ENCODE results near the gene ZBTB42. TPM values are rescaled to one million over a fixed set of nuclear protein-coding genes. Genes with fewer than 3 reads are reported as not detected.

Gene ZBTB42
- polyA plus RNA-seq, 3 donors = 0.49 to 1.0 (median 0.68) TPM

- peak in 2 of 3 donors; percentile 32 to 39 for DNase-seq
- Histone ChIP-seq H3K4me1 (ENCODE audit: control insufficient read depth in 1 of 2, insufficient read depth in 2 of 2, low read length in 2 of 2) (peaks cover 32 to 45% of the 10 kb centered on the region in 2 donors), H3K27ac (ENCODE audit: low read depth in 1 of 2, low read length in 2 of 2) (peak overlapping the region; percentile 18 to 73), H3K27me3 (ENCODE audit: control insufficient read depth in 2 of 2, insufficient read depth in 2 of 2, low read length in 2 of 2) (peaks cover 0 to 24% of the 10 kb centered on the region in 2 donors), H3K36me3 (replicated peaks in 1 of 2; ENCODE audit: control insufficient read depth in 1 of 2, insufficient read depth in 2 of 2, low read length in 2 of 2) (peaks cover 12 to 13% of the 10 kb centered on the region in 2 donors), H3K4me2 (replicated peaks; ENCODE audit: extremely low read depth, low read length, poor library complexity, severe bottlenecking) (peak overlapping the region; percentile 91), H4K20me1 (ENCODE audit: insufficient read depth, low read length) (peaks cover 38% of the 10 kb centered on the region), H3K79me2 (ENCODE audit: insufficient read depth, low read length) (peaks cover 40% of the 10 kb centered on the region), H3K4me3 (replicated peaks in 1 of 3; ENCODE audit: low read depth in 2 of 3, low read length in 3 of 3) (peak overlapping the region; percentile 39 to 77 (median 50)), H3K9me3 (replicated peaks in 1 of 2; ENCODE audit: control insufficient read depth in 1 of 2, insufficient read depth in 1 of 2, low read length in 2 of 2) (no peaks in the 10 kb centered on the region), H3K9ac (ENCODE audit: insufficient read depth, low read length, poor library complexity, severe bottlenecking) (peak overlapping the region; percentile 61), H2AFZ (ENCODE audit: insufficient read depth, low read depth, low read length, poor library complexity, severe bottlenecking) (peak overlapping the region; percentile 72)
- intact Hi-C loops (cut with micrococcal nuclease) = loop anchor here (2.0 to 10.0 kb wide), 3 partner anchors 31 to 189 kb away; partner anchors contain the start of genes ADSS1 (in 1 of the 2) and CLBA1 (in 1 of the 2)
- Mint-ChIP-seq H3K36me3 (peaks cover 6 to 21% of the 10 kb centered on the region in 2 donors), H3K4me3 (peak overlapping the region; percentile 74 to 79), H3K27me3 (ENCODE audit: low read depth in 3 of 3) (peaks cover 19 to 42% (median 19%) of the 10 kb centered on the region in 3 donors), H3K9me3 (peaks cover 0 to 2% (median 0%) of the 10 kb centered on the region in 7 donors), H3K4me1 (peaks cover 42% of the 10 kb centered on the region), H3K27ac (peak overlapping the region in 5 of 7 donors; percentile 31 to 70 (median 46))
- 4% methylated on average over 48 of the region's 55 CpGs for WGBS (ENCODE audit: insufficient coverage)
- TF ChIP-seq, protein P1, sequence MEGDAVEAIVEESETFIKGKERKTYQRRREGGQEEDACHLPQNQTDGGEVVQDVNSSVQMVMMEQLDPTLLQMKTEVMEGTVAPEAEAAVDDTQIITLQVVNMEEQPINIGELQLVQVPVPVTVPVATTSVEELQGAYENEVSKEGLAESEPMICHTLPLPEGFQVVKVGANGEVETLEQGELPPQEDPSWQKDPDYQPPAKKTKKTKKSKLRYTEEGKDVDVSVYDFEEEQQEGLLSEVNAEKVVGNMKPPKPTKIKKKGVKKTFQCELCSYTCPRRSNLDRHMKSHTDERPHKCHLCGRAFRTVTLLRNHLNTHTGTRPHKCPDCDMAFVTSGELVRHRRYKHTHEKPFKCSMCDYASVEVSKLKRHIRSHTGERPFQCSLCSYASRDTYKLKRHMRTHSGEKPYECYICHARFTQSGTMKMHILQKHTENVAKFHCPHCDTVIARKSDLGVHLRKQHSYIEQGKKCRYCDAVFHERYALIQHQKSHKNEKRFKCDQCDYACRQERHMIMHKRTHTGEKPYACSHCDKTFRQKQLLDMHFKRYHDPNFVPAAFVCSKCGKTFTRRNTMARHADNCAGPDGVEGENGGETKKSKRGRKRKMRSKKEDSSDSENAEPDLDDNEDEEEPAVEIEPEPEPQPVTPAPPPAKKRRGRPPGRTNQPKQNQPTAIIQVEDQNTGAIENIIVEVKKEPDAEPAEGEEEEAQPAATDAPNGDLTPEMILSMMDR (IDR thresholded peaks at IDR 0.05) = no peak
These were observed 4.9 kb upstream of the ZBTB42 start for GRCh38 chr14:104795781-104796686.

GRCh38 chr14:104796687-104797081 is 4.2 kb upstream of the ZBTB42 start:
- Histone ChIP-seq H2AFZ (ENCODE audit: insufficient read depth, low read depth, low read length, poor library complexity, severe bottlenecking) (no peak overlapping the region), H3K9me3 (replicated peaks in 1 of 2; ENCODE audit: control insufficient read depth in 1 of 2, insufficient read depth in 1 of 2, low read length in 2 of 2) (no peaks in the 10 kb centered on the region), H3K36me3 (replicated peaks in 1 of 2; ENCODE audit: control insufficient read depth in 1 of 2, insufficient read depth in 2 of 2, low read length in 2 of 2) (peaks cover 6% of the 10 kb centered on the region in 2 donors), H3K79me2 (ENCODE audit: insufficient read depth, low read length) (peaks cover 34% of the 10 kb centered on the region), H3K4me1 (ENCODE audit: control insufficient read depth in 1 of 2, insufficient read depth in 2 of 2, low read length in 2 of 2) (peaks cover 38 to 52% of the 10 kb centered on the region in 2 donors), H3K4me3 (replicated peaks in 1 of 3; ENCODE audit: low read depth in 2 of 3, low read length in 3 of 3) (no peak overlapping the region), H3K4me2 (replicated peaks; ENCODE audit: extremely low read depth, low read length, poor library complexity, severe bottlenecking) (no peak overlapping the region), H3K27me3 (ENCODE audit: control insufficient read depth in 2 of 2, insufficient read depth in 2 of 2, low read length in 2 of 2) (peaks cover 0 to 28% of the 10 kb centered on the region in 2 donors), H4K20me1 (ENCODE audit: insufficient read depth, low read length) (peaks cover 32% of the 10 kb centered on the region), H3K9ac (ENCODE audit: insufficient read depth, low read length, poor library complexity, severe bottlenecking) (no peak overlapping the region), H3K27ac (ENCODE audit: low read depth in 1 of 2, low read length in 2 of 2) (no peak overlapping the region)
- no peak for DNase-seq
- H3K4me3 Mint-ChIP-seq = peak overlapping the region; percentile 42 to 74
- H3K27me3 Mint-ChIP-seq (ENCODE audit: low read depth in 3 of 3) = peaks cover 21 to 47% (median 24%) of the 10 kb centered on the region in 3 donors
- H3K36me3 Mint-ChIP-seq = peaks cover under 1 to 15% of the 10 kb centered on the region in 2 donors
- WGBS (ENCODE audit: insufficient coverage) = 88% methylated on average over 5 of the region's 6 CpGs
- intact Hi-C loops (cut with micrococcal nuclease) = loop anchor here in 1 of 2 donors (5.0 to 10.0 kb wide), 2 partner anchors 74 to 188 kb away; partner anchors contain the start of genes ADSS1 and CLBA1
- peaks cover 0 to 2% (median 0%) of the 10 kb centered on the region in 7 donors for H3K9me3 Mint-ChIP-seq
- peaks cover 46% of the 10 kb centered on the region for H3K4me1 Mint-ChIP-seq
- TF ChIP-seq, protein P1 (IDR thresholded peaks at IDR 0.05) = no peak
- peak overlapping the region in 1 of 7 donors; percentile 31 for H3K27ac Mint-ChIP-seq

Measured in CD14-positive monocyte (primary cell).